Activated CD4-positive, alpha-beta T cell treated with anti-CD3 and anti-CD28 coated beads, Interleukin-2, amount 10 ng/mL, durations not matched to agents 7 days and 5 days (primary cell): ENCODE data around the gene AXL. TPM values are rescaled to one million over a fixed set of nuclear protein-coding genes. Genes with fewer than 3 reads are reported as not detected.

Source experiments
- CTCF ChIA-PET: fragments of 350-600 bp; sonication (Branson Sonifier 250); formaldehyde crosslinking; loops from one replicate; lab custom pipeline; 2021; ENCODE audit warnings: antibody characterized with exemption; lab: Charles Lee
- POLR2A ChIA-PET: fragments of 350-600 bp; sonication (Branson Sonifier 250); formaldehyde crosslinking; loops from one replicate; lab custom pipeline; 2021; ENCODE audit warnings: antibody characterized with exemption; lab: Charles Lee
- DNase-seq: peaks from one replicate; pipeline ENCODE4 v3.0.0-alpha.2; 2020
- H3K27ac Mint-ChIP-seq: one replicate; pipeline ENCODE4 v1.8.0; 2021; ENCODE audit warnings: mild to moderate bottlenecking, moderate library complexity, mixed read lengths
- H3K27me3 Mint-ChIP-seq: one replicate; pipeline ENCODE4 v1.8.0; 2021; ENCODE audit warnings: mixed read lengths
- H3K36me3 Mint-ChIP-seq: one replicate; pipeline ENCODE4 v1.8.0; 2021; ENCODE audit warnings: low read depth, mixed read lengths
- H3K4me1 Mint-ChIP-seq: one replicate; pipeline ENCODE4 v1.8.0; 2021; ENCODE audit warnings: mixed read lengths
- H3K4me3 Mint-ChIP-seq: one replicate; pipeline ENCODE4 v1.8.0; 2021; ENCODE audit warnings: mild to moderate bottlenecking, moderate library complexity, mixed read lengths
- H3K9me3 Mint-ChIP-seq: one replicate; pipeline ENCODE4 v1.8.0; 2021; ENCODE audit warnings: mixed read lengths
- total RNA-seq, 2 experiments: library from RNA; stranded (reverse); gene quantifications; one replicate each; pipeline ENCODE4 v1.2.3, GENCODE V29; 2021

The AXL gene
- total RNA-seq, 2 experiments from 2014 or later, result 0.06 to 0.20 TPM

- no peak overlapping the region for H3K4me3 Mint-ChIP-seq
- H3K4me1 Mint-ChIP-seq, result peaks cover 97% of the 10 kb centered on the region
- H3K36me3 Mint-ChIP-seq, result peaks cover 91% of the 10 kb centered on the region
- no peaks in the 10 kb centered on the region for H3K9me3 Mint-ChIP-seq
- POLR2A ChIA-PET, result no interaction called here
- DNase-seq, result no peak
- H3K27ac Mint-ChIP-seq, result peak overlapping the region; percentile 71
- no peaks in the 10 kb centered on the region for H3K27me3 Mint-ChIP-seq
- CTCF ChIA-PET, result interaction anchor here (0.5 to 2.7 kb wide), 4 partner anchors 9 to 95 kb away, joined by 3 to 14 read pairs (median 4); no protein-coding TSS in a partner anchor
Observed at GRCh38 chr19:41299046-41299754, 80.2 kb downstream of the AXL start.

GRCh38 chr19:41299755-41300089, 80.7 kb downstream of the AXL start:
- Mint-ChIP-seq H3K27ac (peak overlapping the region; percentile 71), H3K27me3 (no peaks in the 10 kb centered on the region), H3K36me3 (peaks cover 91% of the 10 kb centered on the region), H3K4me3 (no peak overlapping the region), H3K4me1 (peaks cover 99% of the 10 kb centered on the region), H3K9me3 (no peaks in the 10 kb centered on the region)
- peak; percentile 42 for DNase-seq
- ChIA-PET CTCF (interaction anchor here (1.4 to 2.7 kb wide), 2 partner anchors 9 to 52 kb away, joined by 5 to 14 read pairs; no protein-coding TSS in a partner anchor), POLR2A (no interaction called here)

- Mint-ChIP-seq H3K27me3 (no peaks in the 10 kb centered on the region), H3K9me3 (no peaks in the 10 kb centered on the region), H3K36me3 (peaks cover 91% of the 10 kb centered on the region), H3K4me3 (no peak overlapping the region), H3K4me1 (peaks cover 99% of the 10 kb centered on the region), H3K27ac (peak overlapping the region; percentile 71)
- DNase-seq, result no peak
- ChIA-PET CTCF (interaction anchor here (0.6 to 3.9 kb wide), 5 partner anchors 9 to 96 kb away, joined by 3 to 30 read pairs (median 5); partner anchors contain the start of gene HNRNPUL1), POLR2A (no interaction called here)
Observed at GRCh38 chr19:41300555-41300954, 81.5 kb downstream of the AXL start.

- CTCF ChIA-PET, result interaction anchor here (0.5 to 3.9 kb wide), 13 partner anchors 9 to 668 kb away, joined by 3 to 30 read pairs (median 4); partner anchors contain the start of gene HNRNPUL1
- POLR2A ChIA-PET, result interaction anchor here (0.7 to 1.4 kb wide), 3 partner anchors 11 to 79 kb away, joined by 4 to 7 read pairs (median 4); partner anchors contain the start of gene HNRNPUL1
- no peaks in the 10 kb centered on the region for H3K9me3 Mint-ChIP-seq
- peaks cover 98% of the 10 kb centered on the region for H3K4me1 Mint-ChIP-seq
- DNase-seq, result peak; percentile 61
- no peaks in the 10 kb centered on the region for H3K27me3 Mint-ChIP-seq
- H3K27ac Mint-ChIP-seq, result peak overlapping the region; percentile 94
- peak overlapping the region; percentile 78 for H3K4me3 Mint-ChIP-seq
- H3K36me3 Mint-ChIP-seq, result peaks cover 91% of the 10 kb centered on the region
Observed at GRCh38 chr19:41302624-41303351, 83.8 kb downstream of the AXL start.

- DNase-seq, result no peak
- H3K4me1 Mint-ChIP-seq, result peaks cover 99% of the 10 kb centered on the region
- POLR2A ChIA-PET, result interaction anchor here (1.4 kb wide), 1 partner anchor 40 kb away, joined by 7 read pairs; the partner anchor contains the start of gene HNRNPUL1
- CTCF ChIA-PET, result interaction anchor here (1.2 to 3.9 kb wide), 4 partner anchors 10 to 669 kb away, joined by 3 to 30 read pairs (median 4); partner anchors contain the start of gene HNRNPUL1
- no peaks in the 10 kb centered on the region for H3K9me3 Mint-ChIP-seq
- peaks cover 85% of the 10 kb centered on the region for H3K36me3 Mint-ChIP-seq
- peak overlapping the region; percentile 94 for H3K27ac Mint-ChIP-seq
- no peaks in the 10 kb centered on the region for H3K27me3 Mint-ChIP-seq
- peak overlapping the region; percentile 78 for H3K4me3 Mint-ChIP-seq
Observed at GRCh38 chr19:41303954-41304353, 84.9 kb downstream of the AXL start.

- ChIA-PET CTCF (interaction anchor here (1.0 to 5.2 kb wide), 5 partner anchors 13 to 46 kb away, joined by 3 to 40 read pairs (median 5); partner anchors contain the start of gene HNRNPUL1), POLR2A (no interaction called here)
- Mint-ChIP-seq H3K9me3 (no peaks in the 10 kb centered on the region), H3K4me1 (peaks cover 95% of the 10 kb centered on the region), H3K36me3 (peaks cover 76% of the 10 kb centered on the region), H3K27ac (peak overlapping the region; percentile 94), H3K27me3 (no peaks in the 10 kb centered on the region), H3K4me3 (peak overlapping the region; percentile 3)
- DNase-seq, result no peak
Observed at GRCh38 chr19:41304706-41305483, 85.9 kb downstream of the AXL start.

- Mint-ChIP-seq H3K4me1 (peaks cover 89% of the 10 kb centered on the region), H3K27me3 (no peaks in the 10 kb centered on the region), H3K36me3 (peaks cover 70% of the 10 kb centered on the region), H3K9me3 (no peaks in the 10 kb centered on the region), H3K27ac (peak overlapping the region; percentile 99), H3K4me3 (peak overlapping the region; percentile 94)
- POLR2A ChIA-PET, result interaction anchor here (0.6 to 0.7 kb wide), 2 partner anchors 9 to 46 kb away, joined by 3 read pairs; no protein-coding TSS in a partner anchor
- DNase-seq, result no peak
- CTCF ChIA-PET, result interaction anchor here (1.0 to 5.2 kb wide), 4 partner anchors 14 to 45 kb away, joined by 3 to 40 read pairs (median 4); partner anchors contain the start of gene HNRNPUL1
Observed at GRCh38 chr19:41305927-41306793, 87.1 kb downstream of the AXL start.

GRCh38 chr19:41307090-41307875, 88.3 kb downstream of the AXL start:
- ChIA-PET POLR2A (interaction anchor here (0.7 kb wide), 1 partner anchor 45 kb away, joined by 3 read pairs; no protein-coding TSS in a partner anchor), CTCF (interaction anchor here (0.6 to 5.2 kb wide), 10 partner anchors 9 to 135 kb away, joined by 3 to 40 read pairs (median 3); partner anchors contain the start of gene HNRNPUL1)
- Mint-ChIP-seq H3K27me3 (no peaks in the 10 kb centered on the region), H3K27ac (peak overlapping the region; percentile 99), H3K9me3 (no peaks in the 10 kb centered on the region), H3K4me3 (peak overlapping the region; percentile 94), H3K36me3 (peaks cover 64% of the 10 kb centered on the region), H3K4me1 (peaks cover 89% of the 10 kb centered on the region)
- DNase-seq, result peak; percentile 30

GRCh38 chr19:41307954-41308449, 89.0 kb downstream of the AXL start:
- Mint-ChIP-seq H3K9me3 (no peaks in the 10 kb centered on the region), H3K4me1 (peaks cover 87% of the 10 kb centered on the region), H3K27me3 (no peaks in the 10 kb centered on the region), H3K27ac (peak overlapping the region; percentile 99), H3K4me3 (peak overlapping the region; percentile 94), H3K36me3 (peaks cover 62% of the 10 kb centered on the region)
- CTCF ChIA-PET, result interaction anchor here (0.6 to 5.2 kb wide), 17 partner anchors 7 to 399 kb away, joined by 3 to 40 read pairs (median 3); partner anchors contain the start of gene HNRNPUL1
- POLR2A ChIA-PET, result no interaction called here
- no peak for DNase-seq

GRCh38 chr19:41308450-41309179, 89.6 kb downstream of the AXL start:
- Mint-ChIP-seq H3K4me3 (peak overlapping the region; percentile 94), H3K27me3 (no peaks in the 10 kb centered on the region), H3K4me1 (peaks cover 87% of the 10 kb centered on the region), H3K9me3 (no peaks in the 10 kb centered on the region), H3K36me3 (peaks cover 62% of the 10 kb centered on the region), H3K27ac (peak overlapping the region; percentile 99)
- POLR2A ChIA-PET, result no interaction called here
- peak; percentile 93 for DNase-seq
- CTCF ChIA-PET, result interaction anchor here (0.6 to 5.2 kb wide), 19 partner anchors 8 to 954 kb away, joined by 3 to 40 read pairs (median 3); partner anchors contain the start of gene HNRNPUL1
